ENCODE measurements around the gene TMOD4. TPM values are rescaled to one million over a fixed set of nuclear protein-coding genes. Genes with fewer than 3 reads are reported as not detected.

The TMOD4 gene
- total and polyA plus RNA-seq, 2 experiments from 2014 or later, result 1.3 TPM; not detected in 1

DNA sequence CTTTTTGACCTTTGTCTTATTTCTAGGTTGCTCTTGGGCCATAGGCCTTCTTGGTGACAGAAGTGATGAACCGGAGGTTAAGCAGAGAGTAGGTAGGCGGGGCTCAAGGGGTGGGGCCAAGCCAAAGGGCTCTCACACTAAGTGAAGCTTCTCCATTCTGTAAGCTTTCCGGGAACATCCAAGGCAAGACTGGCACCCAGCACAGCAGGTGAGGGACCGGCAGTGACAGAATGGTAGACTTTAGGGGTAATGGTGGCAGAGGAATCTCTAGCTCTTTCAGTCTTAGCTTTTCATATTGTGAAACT is 19.3 kb downstream of the TMOD4 start, which contains the start of gene TNFAIP8L2:
TNFAIP8L2 (plus strand) TSS at position 135 of the 305 bp plus-strand sequence. CDS start 2,049 bp downstream, outside the sequence.
- Mint-ChIP-seq H3K27me3 (ENCODE audit: insufficient read depth, low read depth, poor library complexity) (peaks cover 11% of the 10 kb centered on the region), H3K4me3 (no peak within 1 kb of the TSS), H3K9me3 (no peaks in the 10 kb centered on the region), H3K36me3 (ENCODE audit: low read depth) (peaks cover 7% of the 10 kb centered on the region), H3K4me1 (peaks cover 12% of the 10 kb centered on the region; the same call in 2 of the 3 replicates), H3K27ac (no peak within 1 kb of the TSS; the same call in 1 of the 2 replicates)
- H3K4me3 ChIP-seq, result no peak within 1 kb of the TSS
- no peaks in the 10 kb centered on the region for H4K20me1 ChIP-seq (replicated peaks; ENCODE audit: insufficient read depth)
- H3K79me2 ChIP-seq (replicated peaks; ENCODE audit: insufficient read depth), result no peaks in the 10 kb centered on the region
- peak within 1 kb of the TSS; percentile 55; the same call in 1 of the 2 replicates for H3K4me2 ChIP-seq
- no peaks in the 10 kb centered on the region for H3K9me2 ChIP-seq (ENCODE audit: insufficient read depth)
- no peaks in the 10 kb centered on the region; the same call in 1 of the 2 replicates for H3F3A ChIP-seq (replicated peaks; ENCODE audit: low read depth)
- peak within 1 kb of the TSS; percentile 32; the same call in 1 of the 2 replicates for H3K27ac ChIP-seq (ENCODE audit: low read depth)
- H3K36me3 ChIP-seq (ENCODE audit: insufficient read depth), result 0 out of 2 replicates have a peak, but pooled peaks cover under 1% of the 10 kb centered on the region
- peak; percentile 44 for DNase-seq (ENCODE audit: low spot score)
- TF ChIP-seq EZH2 (IDR thresholded peaks at IDR 0.05; ENCODE audit: low read depth, unreplicated experiment) (no peak), ZNF331 (CRISPR knock-in tag; IDR thresholded peaks at IDR 0.05; ENCODE audit: low read depth) (no peak), STAT1 (IDR thresholded peaks at IDR 0.05; ENCODE audit: unreplicated experiment) (no peak), EZH2phosphoT487 (IDR thresholded peaks at IDR 0.05; ENCODE audit: unreplicated experiment) (no peak), POLR2AphosphoS5 (IDR thresholded peaks at IDR 0.05; ENCODE audit: low read depth) (no peak)
- TF ChIP-seq, protein P1, sequence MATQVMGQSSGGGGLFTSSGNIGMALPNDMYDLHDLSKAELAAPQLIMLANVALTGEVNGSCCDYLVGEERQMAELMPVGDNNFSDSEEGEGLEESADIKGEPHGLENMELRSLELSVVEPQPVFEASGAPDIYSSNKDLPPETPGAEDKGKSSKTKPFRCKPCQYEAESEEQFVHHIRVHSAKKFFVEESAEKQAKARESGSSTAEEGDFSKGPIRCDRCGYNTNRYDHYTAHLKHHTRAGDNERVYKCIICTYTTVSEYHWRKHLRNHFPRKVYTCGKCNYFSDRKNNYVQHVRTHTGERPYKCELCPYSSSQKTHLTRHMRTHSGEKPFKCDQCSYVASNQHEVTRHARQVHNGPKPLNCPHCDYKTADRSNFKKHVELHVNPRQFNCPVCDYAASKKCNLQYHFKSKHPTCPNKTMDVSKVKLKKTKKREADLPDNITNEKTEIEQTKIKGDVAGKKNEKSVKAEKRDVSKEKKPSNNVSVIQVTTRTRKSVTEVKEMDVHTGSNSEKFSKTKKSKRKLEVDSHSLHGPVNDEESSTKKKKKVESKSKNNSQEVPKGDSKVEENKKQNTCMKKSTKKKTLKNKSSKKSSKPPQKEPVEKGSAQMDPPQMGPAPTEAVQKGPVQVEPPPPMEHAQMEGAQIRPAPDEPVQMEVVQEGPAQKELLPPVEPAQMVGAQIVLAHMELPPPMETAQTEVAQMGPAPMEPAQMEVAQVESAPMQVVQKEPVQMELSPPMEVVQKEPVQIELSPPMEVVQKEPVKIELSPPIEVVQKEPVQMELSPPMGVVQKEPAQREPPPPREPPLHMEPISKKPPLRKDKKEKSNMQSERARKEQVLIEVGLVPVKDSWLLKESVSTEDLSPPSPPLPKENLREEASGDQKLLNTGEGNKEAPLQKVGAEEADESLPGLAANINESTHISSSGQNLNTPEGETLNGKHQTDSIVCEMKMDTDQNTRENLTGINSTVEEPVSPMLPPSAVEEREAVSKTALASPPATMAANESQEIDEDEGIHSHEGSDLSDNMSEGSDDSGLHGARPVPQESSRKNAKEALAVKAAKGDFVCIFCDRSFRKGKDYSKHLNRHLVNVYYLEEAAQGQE (IDR thresholded peaks at IDR 0.05; ENCODE audit: unreplicated experiment), result no peak
- TF ChIP-seq, protein P2, sequence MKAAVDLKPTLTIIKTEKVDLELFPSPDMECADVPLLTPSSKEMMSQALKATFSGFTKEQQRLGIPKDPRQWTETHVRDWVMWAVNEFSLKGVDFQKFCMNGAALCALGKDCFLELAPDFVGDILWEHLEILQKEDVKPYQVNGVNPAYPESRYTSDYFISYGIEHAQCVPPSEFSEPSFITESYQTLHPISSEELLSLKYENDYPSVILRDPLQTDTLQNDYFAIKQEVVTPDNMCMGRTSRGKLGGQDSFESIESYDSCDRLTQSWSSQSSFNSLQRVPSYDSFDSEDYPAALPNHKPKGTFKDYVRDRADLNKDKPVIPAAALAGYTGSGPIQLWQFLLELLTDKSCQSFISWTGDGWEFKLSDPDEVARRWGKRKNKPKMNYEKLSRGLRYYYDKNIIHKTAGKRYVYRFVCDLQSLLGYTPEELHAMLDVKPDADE (IDR thresholded peaks at IDR 0.05), result no peak
- TF ChIP-seq, protein P3, sequence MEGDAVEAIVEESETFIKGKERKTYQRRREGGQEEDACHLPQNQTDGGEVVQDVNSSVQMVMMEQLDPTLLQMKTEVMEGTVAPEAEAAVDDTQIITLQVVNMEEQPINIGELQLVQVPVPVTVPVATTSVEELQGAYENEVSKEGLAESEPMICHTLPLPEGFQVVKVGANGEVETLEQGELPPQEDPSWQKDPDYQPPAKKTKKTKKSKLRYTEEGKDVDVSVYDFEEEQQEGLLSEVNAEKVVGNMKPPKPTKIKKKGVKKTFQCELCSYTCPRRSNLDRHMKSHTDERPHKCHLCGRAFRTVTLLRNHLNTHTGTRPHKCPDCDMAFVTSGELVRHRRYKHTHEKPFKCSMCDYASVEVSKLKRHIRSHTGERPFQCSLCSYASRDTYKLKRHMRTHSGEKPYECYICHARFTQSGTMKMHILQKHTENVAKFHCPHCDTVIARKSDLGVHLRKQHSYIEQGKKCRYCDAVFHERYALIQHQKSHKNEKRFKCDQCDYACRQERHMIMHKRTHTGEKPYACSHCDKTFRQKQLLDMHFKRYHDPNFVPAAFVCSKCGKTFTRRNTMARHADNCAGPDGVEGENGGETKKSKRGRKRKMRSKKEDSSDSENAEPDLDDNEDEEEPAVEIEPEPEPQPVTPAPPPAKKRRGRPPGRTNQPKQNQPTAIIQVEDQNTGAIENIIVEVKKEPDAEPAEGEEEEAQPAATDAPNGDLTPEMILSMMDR (conservative IDR thresholded peaks at IDR 0.05; ENCODE audit: low read depth in 2 of 2), result no peak
- ATAC-seq, result peak; percentile 80
- H3K4me1 ChIP-seq (ENCODE audit: insufficient read depth), result peaks cover 5% of the 10 kb centered on the region; the same call in 1 of the 2 replicates
- no peaks in the 10 kb centered on the region for H3K27me3 ChIP-seq (ENCODE audit: insufficient read depth)
- no peak within 1 kb of the TSS for H2AFZ ChIP-seq

DNA sequence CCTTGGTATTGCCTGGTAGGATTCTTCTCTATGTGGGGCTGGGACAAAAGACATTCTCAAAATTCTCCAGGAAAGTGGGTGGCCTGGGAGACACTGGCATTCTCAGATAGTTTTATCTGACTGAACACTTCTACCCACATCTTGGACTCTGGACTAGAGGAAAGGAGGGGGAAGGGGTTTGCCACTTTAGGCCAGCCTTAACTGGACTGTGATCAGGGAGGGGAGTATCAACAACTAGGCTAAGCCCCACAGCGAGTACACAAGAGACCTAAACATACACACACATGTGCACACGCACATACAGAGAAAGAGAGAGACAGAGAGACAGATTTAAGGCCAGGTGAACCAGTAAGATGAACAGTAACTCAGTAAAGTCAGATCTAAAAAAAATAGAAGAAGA is 28.1 kb downstream of the TMOD4 start:
- Histone ChIP-seq H3K27me3 (ENCODE audit: insufficient read depth) (peaks cover 35% of the 10 kb centered on the region), H2AFZ (no peak overlapping the region), H3K27ac (ENCODE audit: low read depth) (no peak overlapping the region), H3F3A (replicated peaks; ENCODE audit: low read depth) (peaks cover 9% of the 10 kb centered on the region; the same call in 1 of the 2 replicates), H3K36me3 (ENCODE audit: insufficient read depth) (no peaks in the 10 kb centered on the region), H3K4me3 (no peak overlapping the region), H3K4me1 (ENCODE audit: insufficient read depth) (peaks cover 35% of the 10 kb centered on the region), H3K4me2 (0 out of 2 replicates have a peak overlapping the region, but pooled peaks have one; percentile 98), H3K79me2 (replicated peaks; ENCODE audit: insufficient read depth) (no peaks in the 10 kb centered on the region; the same call in 1 of the 2 replicates), H4K20me1 (replicated peaks; ENCODE audit: insufficient read depth) (peaks cover 5% of the 10 kb centered on the region; the same call in 1 of the 2 replicates), H3K9me2 (ENCODE audit: insufficient read depth) (no peaks in the 10 kb centered on the region)
- ATAC-seq, result no peak
- Mint-ChIP-seq H3K9me3 (no peaks in the 10 kb centered on the region), H3K27me3 (ENCODE audit: insufficient read depth, low read depth, poor library complexity) (peaks cover 29% of the 10 kb centered on the region), H3K4me1 (peaks cover 35% of the 10 kb centered on the region), H3K27ac (no peak overlapping the region), H3K36me3 (ENCODE audit: low read depth) (no peaks in the 10 kb centered on the region; the same call in 2 of the 3 replicates), H3K4me3 (peak overlapping the region; percentile 82; the same call in 2 of the 3 replicates)
- DNase-seq (ENCODE audit: low spot score), result no peak
- TF ChIP-seq ZNF114 (CRISPR knock-in tag; IDR thresholded peaks at IDR 0.05), result no peak
- TF ChIP-seq ZNF331 (CRISPR knock-in tag; IDR thresholded peaks at IDR 0.05; ENCODE audit: low read depth), result no peak
